Uterus (tissue), 4 donors: ENCODE results near the gene ZFHX2. TPM values are rescaled to one million over a fixed set of nuclear protein-coding genes. Genes with fewer than 3 reads are reported as not detected.

ENCODE experiments used
- DNase-seq, 2 donors: peaks; one replicate each; pipeline ENCODE4 v3.0.0-alpha.2; 2019 to 2020
- H3K27ac ChIP-seq, 2 donors: fragments of 200-600 bp; sonication (generic); 1 replicate in 1 of 2; 2 replicates in 1 of 2; pipeline ENCODE4 v1.5.1; 2016 to 2018
- H3K27me3 ChIP-seq, 2 donors: fragments of 200-600 bp; sonication (generic); one replicate each; pipeline ENCODE4 v1.5.1; 2018 to 2019; ENCODE audit warnings: control low read depth in 1 of 2
- H3K36me3 ChIP-seq, 2 donors: fragments of 200-600 bp; sonication (generic); one replicate each; pipeline ENCODE4 v1.5.1; 2019; ENCODE audit warnings: control low read depth in 1 of 2
- H3K4me1 ChIP-seq, 2 donors: fragments of 200-600 bp; sonication (generic); one replicate each; pipeline ENCODE4 v1.5.1; 2018 to 2019; ENCODE audit warnings: control low read depth in 1 of 2
- H3K4me3 ChIP-seq, 2 donors: fragments of 200-600 bp; sonication (generic); 1 replicate in 1 of 2; 2 replicates in 1 of 2; pipeline ENCODE4 v1.5.1; 2018 to 2019; ENCODE audit warnings: mild to moderate bottlenecking in 1 of 2
- H3K9me3 ChIP-seq, 2 donors: fragments of 200-600 bp; sonication (generic); one replicate each; pipeline ENCODE4 v1.5.1; 2019; ENCODE audit warnings: control low read depth in 1 of 2
- POLR2A ChIP-seq, 2 donors: fragments of 450-650 bp; IDR thresholded peaks; one replicate each; pipeline ENCODE4 v1.6.1; 2016; ENCODE audit warnings: antibody characterized with exemption in 2 of 2, mild to moderate bottlenecking in 1 of 2, moderate library complexity in 1 of 2
- intact Hi-C: fragments of 100-400 bp; cut with DNase I; formaldehyde crosslinking; loops from one replicate; pipeline ENCODE4 v1.15.1; 2023; ENCODE audit warnings: low total_unique reads
- total RNA-seq, 4 donors: library from RNA; depleted of rRNA in 3 of 4; stranded (reverse); fragments of >200 nt in 3 of 4; gene quantifications; one replicate each; pipeline versions ENCODE4 v1.1.0 to v1.2.4, GENCODE V29; 2014 to 2023
- TF ChIP-seq, protein P1 (sequence below), 4 experiments: fragments of 200-600 bp in 2 of 4; fragments of 450-650 bp in 2 of 4; sonication (generic) in 2 of 4; IDR thresholded peaks; one replicate each; pipeline ENCODE4 v1.5.1; 2016 to 2019; ENCODE audit warnings: antibody characterized with exemption in 4 of 4, mild to moderate bottlenecking in 2 of 4, moderate library complexity in 1 of 4
- donor health status: DM: yes; HTN: yes; CAD: no.

ZFHX2 gene
- total RNA-seq, 4 donors from 2014 or later, result 0.35 to 1.7 TPM; not detected in 2

DNA sequence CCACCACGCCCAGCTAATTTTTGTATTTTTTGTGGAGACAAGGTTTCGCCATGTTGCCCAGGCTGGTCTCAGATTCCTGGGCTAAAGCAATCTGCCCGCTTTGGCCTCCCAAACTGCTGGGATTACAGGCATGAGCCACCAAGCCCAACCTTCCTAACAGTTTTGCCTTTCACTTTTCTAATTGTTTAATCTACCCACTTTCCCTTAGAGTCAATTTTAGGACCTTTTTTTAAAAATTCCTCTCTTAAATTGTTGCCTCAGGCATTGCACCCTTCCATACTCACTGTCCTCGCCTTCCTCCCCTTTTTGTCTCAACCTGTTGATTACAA lies 11.5 kb downstream of the ZFHX2 start:
- intact Hi-C loops, result no loop called here
- Histone ChIP-seq H3K36me3 (no peaks in the 10 kb centered on the region), H3K27ac (no peak overlapping the region), H3K4me3 (no peak overlapping the region), H3K4me1 (no peaks in the 10 kb centered on the region), H3K27me3 (no peaks in the 10 kb centered on the region), H3K9me3 (no peaks in the 10 kb centered on the region)
- DNase-seq, result no peak
- TF ChIP-seq POLR2A (IDR thresholded peaks at IDR 0.05), result no peak
- TF ChIP-seq, protein P1, sequence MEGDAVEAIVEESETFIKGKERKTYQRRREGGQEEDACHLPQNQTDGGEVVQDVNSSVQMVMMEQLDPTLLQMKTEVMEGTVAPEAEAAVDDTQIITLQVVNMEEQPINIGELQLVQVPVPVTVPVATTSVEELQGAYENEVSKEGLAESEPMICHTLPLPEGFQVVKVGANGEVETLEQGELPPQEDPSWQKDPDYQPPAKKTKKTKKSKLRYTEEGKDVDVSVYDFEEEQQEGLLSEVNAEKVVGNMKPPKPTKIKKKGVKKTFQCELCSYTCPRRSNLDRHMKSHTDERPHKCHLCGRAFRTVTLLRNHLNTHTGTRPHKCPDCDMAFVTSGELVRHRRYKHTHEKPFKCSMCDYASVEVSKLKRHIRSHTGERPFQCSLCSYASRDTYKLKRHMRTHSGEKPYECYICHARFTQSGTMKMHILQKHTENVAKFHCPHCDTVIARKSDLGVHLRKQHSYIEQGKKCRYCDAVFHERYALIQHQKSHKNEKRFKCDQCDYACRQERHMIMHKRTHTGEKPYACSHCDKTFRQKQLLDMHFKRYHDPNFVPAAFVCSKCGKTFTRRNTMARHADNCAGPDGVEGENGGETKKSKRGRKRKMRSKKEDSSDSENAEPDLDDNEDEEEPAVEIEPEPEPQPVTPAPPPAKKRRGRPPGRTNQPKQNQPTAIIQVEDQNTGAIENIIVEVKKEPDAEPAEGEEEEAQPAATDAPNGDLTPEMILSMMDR (IDR thresholded peaks at IDR 0.05), result no peak

DNA sequence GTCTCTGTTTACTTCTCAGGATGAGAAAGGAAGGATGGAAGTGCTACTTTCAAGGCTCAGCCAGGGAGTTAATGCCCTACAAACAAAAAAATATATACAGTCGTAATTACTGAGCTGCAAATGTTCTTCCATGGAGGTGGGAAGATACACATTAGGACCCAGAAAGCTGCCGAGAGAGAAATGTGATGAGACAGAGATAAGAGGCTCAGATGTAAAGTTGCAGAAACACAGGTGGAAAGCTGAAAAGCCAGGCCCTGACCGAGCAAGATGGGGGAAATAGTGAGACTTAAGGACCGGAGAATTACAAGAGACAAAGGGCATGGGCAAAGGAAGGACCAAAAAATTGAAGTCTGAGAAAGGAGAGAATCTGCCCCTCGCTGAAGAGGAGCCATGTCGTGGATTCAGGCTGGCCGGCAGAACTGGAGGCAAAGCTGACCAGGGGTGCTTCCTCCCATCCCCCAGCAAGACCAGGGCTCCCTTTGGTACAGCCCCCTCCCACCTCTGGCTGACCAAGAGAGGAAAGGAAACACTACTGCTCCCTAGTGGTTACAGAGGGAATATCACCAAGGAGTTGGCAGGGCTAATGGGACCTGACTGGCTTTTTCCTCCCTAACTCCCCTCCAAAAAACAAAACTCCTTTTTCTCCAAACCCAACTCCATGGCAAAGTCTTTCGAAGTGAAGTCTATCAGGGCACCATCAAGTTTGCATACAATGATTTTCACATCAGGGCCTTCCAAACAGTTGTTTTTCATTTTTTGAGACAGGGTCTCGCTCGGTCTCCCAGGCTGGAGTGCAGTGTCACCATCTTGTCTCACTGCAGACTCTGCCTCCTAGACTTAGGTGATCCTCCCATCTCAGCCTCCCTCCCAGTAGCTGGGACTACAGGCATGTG lies 12.1 kb downstream of the ZFHX2 start:
- no peak for DNase-seq
- Histone ChIP-seq H3K36me3 (no peaks in the 10 kb centered on the region), H3K4me1 (no peaks in the 10 kb centered on the region), H3K9me3 (no peaks in the 10 kb centered on the region), H3K27ac (no peak overlapping the region), H3K27me3 (no peaks in the 10 kb centered on the region), H3K4me3 (no peak overlapping the region)
- TF ChIP-seq POLR2A (IDR thresholded peaks at IDR 0.05), result no peak
- TF ChIP-seq, protein P1 (IDR thresholded peaks at IDR 0.05), result peak; percentile 29 to 50 (median 40)
- intact Hi-C loops, result no loop called here

DNA sequence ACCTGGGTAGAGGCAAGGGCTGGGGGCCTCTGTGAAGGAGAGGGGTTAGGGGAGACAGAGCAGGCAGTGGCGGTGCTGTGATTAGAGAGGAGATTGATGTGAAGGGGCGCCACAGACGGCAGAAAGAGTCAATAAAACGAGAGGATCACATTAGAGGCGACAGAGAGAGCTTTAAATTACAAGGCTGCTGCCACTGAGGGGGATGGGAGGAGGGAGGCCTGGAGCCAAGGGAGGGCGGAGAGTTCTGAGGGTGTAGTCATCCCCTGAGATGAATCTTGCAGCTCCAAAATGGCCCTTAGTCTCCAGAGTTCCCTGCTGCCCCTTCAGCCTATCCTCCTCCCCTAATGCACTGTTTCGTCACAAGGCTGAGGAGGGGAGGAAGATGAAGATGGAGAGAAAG lies 12.8 kb downstream of the ZFHX2 start:
- no peak for TF ChIP-seq POLR2A (IDR thresholded peaks at IDR 0.05)
- TF ChIP-seq, protein P1 (IDR thresholded peaks at IDR 0.05), result no peak

DNA sequence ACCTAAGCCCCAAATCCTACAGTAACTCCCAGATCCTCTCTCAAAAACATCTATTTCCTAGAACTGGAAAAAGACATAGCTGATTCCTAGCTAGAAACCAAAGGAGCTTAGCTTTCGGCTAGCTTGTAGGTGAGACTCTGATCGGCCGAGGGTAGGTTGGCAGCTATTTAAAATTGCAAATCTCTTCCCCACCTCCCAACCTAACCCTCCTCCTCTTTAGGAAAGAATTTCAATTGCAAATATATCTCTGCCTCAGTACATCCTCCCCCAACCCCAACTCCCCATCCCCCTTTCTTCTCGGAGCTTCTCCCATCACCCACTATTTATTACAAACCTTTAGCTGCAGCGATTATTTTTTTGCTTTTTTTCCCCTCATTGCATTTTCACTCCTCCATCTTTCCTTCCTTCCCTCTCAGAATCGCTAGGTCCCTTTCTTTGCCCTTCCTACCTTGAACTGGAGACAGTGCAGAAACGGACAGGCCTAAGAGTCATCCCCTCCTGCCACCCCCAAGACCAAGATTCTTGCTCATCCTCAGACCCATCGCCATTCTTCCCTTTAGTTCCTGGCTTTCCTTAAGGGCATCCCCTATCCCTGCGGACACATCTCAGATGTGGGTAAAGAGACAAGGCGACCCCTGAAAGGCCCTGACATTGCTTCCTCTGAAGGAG lies 13.4 kb downstream of the ZFHX2 start:
- Histone ChIP-seq H3K4me3 (no peak overlapping the region), H3K36me3 (no peaks in the 10 kb centered on the region), H3K27ac (no peak overlapping the region), H3K27me3 (no peaks in the 10 kb centered on the region), H3K9me3 (no peaks in the 10 kb centered on the region), H3K4me1 (no peaks in the 10 kb centered on the region)
- intact Hi-C loops, result no loop called here
- no peak for DNase-seq
- TF ChIP-seq POLR2A (IDR thresholded peaks at IDR 0.05), result no peak
- TF ChIP-seq, protein P1 (IDR thresholded peaks at IDR 0.05), result no peak

More for the DNA sequence above, 12.8 kb downstream of the ZFHX2 start:
- peak in 1 of 2 donors; percentile 30 for DNase-seq
- H3K27ac ChIP-seq, result no peak overlapping the region
- H3K9me3 ChIP-seq, result no peaks in the 10 kb centered on the region
- no peaks in the 10 kb centered on the region for H3K36me3 ChIP-seq
- intact Hi-C loops, result no loop called here
- no peak overlapping the region for H3K4me3 ChIP-seq
- no peaks in the 10 kb centered on the region for H3K4me1 ChIP-seq
- no peaks in the 10 kb centered on the region for H3K27me3 ChIP-seq
